ENCODE measurements around the gene EPC2.

EPC2 gene

GRCh38 chr2:148704247-148704646, 59.7 kb downstream of the EPC2 start:
- no peak overlapping the region for H2BK5ac ChIP-seq (ENCODE audit: low read length)
- H2AK5ac ChIP-seq (ENCODE audit: low read length): no peak overlapping the region
- no peaks in the 10 kb centered on the region for H3K4me1 ChIP-seq (ENCODE audit: control insufficient read depth, low read depth, low read length)
- no peak overlapping the region for H3K4me2 ChIP-seq (ENCODE audit: low read length)
- no peak overlapping the region for H3K4ac ChIP-seq (ENCODE audit: low read depth, low read length)
- H3K4me3 ChIP-seq (ENCODE audit: low read length): no peak overlapping the region
- H3K79me1 ChIP-seq (ENCODE audit: low read length): peaks cover 5% of the 10 kb centered on the region
- H3K56ac ChIP-seq (ENCODE audit: low read length): no peak overlapping the region
- H3K27me3 ChIP-seq (ENCODE audit: insufficient read depth, low read length, poor library complexity): no peaks in the 10 kb centered on the region
- H3K9ac ChIP-seq (ENCODE audit: low read length): no peak overlapping the region
- peaks cover 11% of the 10 kb centered on the region for H3K79me2 ChIP-seq (ENCODE audit: control insufficient read depth, insufficient read depth, low read length)
- no peak overlapping the region for H2BK120ac ChIP-seq (ENCODE audit: low read depth, low read length)
- DNase-seq: no peak
- no peak overlapping the region for H3K18ac ChIP-seq (ENCODE audit: low read length)
- H4K8ac ChIP-seq (ENCODE audit: low read depth, low read length): no peak overlapping the region
- H3K27ac ChIP-seq (ENCODE audit: low read depth, low read length): no peak overlapping the region
- H4K5ac ChIP-seq (ENCODE audit: low read length): no peak overlapping the region
- H2BK15ac ChIP-seq (replicated peaks; ENCODE audit: low read depth): no peak overlapping the region
- H3K36me3 ChIP-seq (ENCODE audit: control insufficient read depth, insufficient read depth, low read length): no peaks in the 10 kb centered on the region
- no peak overlapping the region for H3K23ac ChIP-seq (ENCODE audit: low read length)

- Histone ChIP-seq H3K23ac (ENCODE audit: low read length) (no peak overlapping the region), H3K36me3 (ENCODE audit: control insufficient read depth, insufficient read depth, low read length) (no peaks in the 10 kb centered on the region), H2BK15ac (replicated peaks; ENCODE audit: low read depth) (no peak overlapping the region), H3K79me1 (ENCODE audit: low read length) (peaks cover 10% of the 10 kb centered on the region), H2BK5ac (ENCODE audit: low read length) (no peak overlapping the region), H3K56ac (ENCODE audit: low read length) (no peak overlapping the region), H2BK120ac (ENCODE audit: low read depth, low read length) (no peak overlapping the region), H3K9ac (ENCODE audit: low read length) (no peak overlapping the region), H3K4ac (ENCODE audit: low read depth, low read length) (no peak overlapping the region), H4K5ac (ENCODE audit: low read length) (no peak overlapping the region), H3K4me1 (ENCODE audit: control insufficient read depth, low read depth, low read length) (peaks cover 2% of the 10 kb centered on the region), H3K27ac (ENCODE audit: low read depth, low read length) (no peak overlapping the region), H2AK5ac (ENCODE audit: low read length) (no peak overlapping the region), H3K27me3 (ENCODE audit: insufficient read depth, low read length, poor library complexity) (no peaks in the 10 kb centered on the region), H3K18ac (ENCODE audit: low read length) (no peak overlapping the region), H3K79me2 (ENCODE audit: control insufficient read depth, insufficient read depth, low read length) (peaks cover 50% of the 10 kb centered on the region), H3K4me3 (ENCODE audit: low read length) (no peak overlapping the region), H4K8ac (ENCODE audit: low read depth, low read length) (no peak overlapping the region), H3K4me2 (ENCODE audit: low read length) (no peak overlapping the region)
- WGBS (ENCODE audit: extremely low coverage, insufficient coverage, low lambda C conversion rate): no CpG with 5 or more reads among the region's 2 CpGs
- DNase-seq: no peak
These were observed 71.9 kb downstream of the EPC2 start for GRCh38 chr2:148716378-148716920.

GRCh38 chr2:148718039-148718438, 73.5 kb downstream of the EPC2 start:
- Histone ChIP-seq H3K4me3 (ENCODE audit: low read length) (no peak overlapping the region), H3K56ac (ENCODE audit: low read length) (no peak overlapping the region), H3K36me3 (ENCODE audit: control insufficient read depth, insufficient read depth, low read length) (no peaks in the 10 kb centered on the region), H2AK5ac (ENCODE audit: low read length) (no peak overlapping the region), H4K5ac (ENCODE audit: low read length) (no peak overlapping the region), H3K79me1 (ENCODE audit: low read length) (peaks cover 13% of the 10 kb centered on the region), H2BK15ac (replicated peaks; ENCODE audit: low read depth) (no peak overlapping the region), H3K9ac (ENCODE audit: low read length) (no peak overlapping the region), H3K4ac (ENCODE audit: low read depth, low read length) (no peak overlapping the region), H2BK120ac (ENCODE audit: low read depth, low read length) (no peak overlapping the region), H2BK5ac (ENCODE audit: low read length) (no peak overlapping the region), H3K27me3 (ENCODE audit: insufficient read depth, low read length, poor library complexity) (no peaks in the 10 kb centered on the region), H3K79me2 (ENCODE audit: control insufficient read depth, insufficient read depth, low read length) (peaks cover 56% of the 10 kb centered on the region), H3K4me1 (ENCODE audit: control insufficient read depth, low read depth, low read length) (peaks cover 2% of the 10 kb centered on the region), H3K4me2 (ENCODE audit: low read length) (no peak overlapping the region), H4K8ac (ENCODE audit: low read depth, low read length) (no peak overlapping the region), H3K27ac (ENCODE audit: low read depth, low read length) (no peak overlapping the region), H3K23ac (ENCODE audit: low read length) (no peak overlapping the region), H3K18ac (ENCODE audit: low read length) (no peak overlapping the region)
- DNase-seq: no peak
- WGBS (ENCODE audit: extremely low coverage, insufficient coverage, low lambda C conversion rate): no CpG with 5 or more reads among the region's 3 CpGs

GRCh38 chr2:148719195-148719749, 74.7 kb downstream of the EPC2 start:
- Histone ChIP-seq H3K27ac (ENCODE audit: low read depth, low read length) (no peak overlapping the region), H3K79me2 (ENCODE audit: control insufficient read depth, insufficient read depth, low read length) (peaks cover 57% of the 10 kb centered on the region), H2BK5ac (ENCODE audit: low read length) (no peak overlapping the region), H3K36me3 (ENCODE audit: control insufficient read depth, insufficient read depth, low read length) (no peaks in the 10 kb centered on the region), H3K4ac (ENCODE audit: low read depth, low read length) (no peak overlapping the region), H2BK15ac (replicated peaks; ENCODE audit: low read depth) (no peak overlapping the region), H3K4me3 (ENCODE audit: low read length) (no peak overlapping the region), H3K9ac (ENCODE audit: low read length) (no peak overlapping the region), H4K5ac (ENCODE audit: low read length) (no peak overlapping the region), H3K79me1 (ENCODE audit: low read length) (peaks cover 14% of the 10 kb centered on the region), H2BK120ac (ENCODE audit: low read depth, low read length) (no peak overlapping the region), H2AK5ac (ENCODE audit: low read length) (no peak overlapping the region), H3K18ac (ENCODE audit: low read length) (no peak overlapping the region), H3K56ac (ENCODE audit: low read length) (no peak overlapping the region), H3K27me3 (ENCODE audit: insufficient read depth, low read length, poor library complexity) (no peaks in the 10 kb centered on the region), H3K23ac (ENCODE audit: low read length) (no peak overlapping the region), H4K8ac (ENCODE audit: low read depth, low read length) (no peak overlapping the region), H3K4me1 (ENCODE audit: control insufficient read depth, low read depth, low read length) (peaks cover 2% of the 10 kb centered on the region), H3K4me2 (ENCODE audit: low read length) (no peak overlapping the region)
- WGBS (ENCODE audit: extremely low coverage, insufficient coverage, low lambda C conversion rate): no CpG with 5 or more reads among the region's 6 CpGs
- no peak for DNase-seq

GRCh38 chr2:148719941-148720436, 75.4 kb downstream of the EPC2 start:
- no peak overlapping the region for H3K18ac ChIP-seq (ENCODE audit: low read length)
- peaks cover 14% of the 10 kb centered on the region for H3K79me1 ChIP-seq (ENCODE audit: low read length)
- H2BK5ac ChIP-seq (ENCODE audit: low read length): no peak overlapping the region
- H3K4me3 ChIP-seq (ENCODE audit: low read length): no peak overlapping the region
- peak; percentile 72 for DNase-seq
- H3K4ac ChIP-seq (ENCODE audit: low read depth, low read length): no peak overlapping the region
- no CpG with 5 or more reads among the region's 2 CpGs for WGBS (ENCODE audit: extremely low coverage, insufficient coverage, low lambda C conversion rate)
- H3K23ac ChIP-seq (ENCODE audit: low read length): no peak overlapping the region
- H3K27me3 ChIP-seq (ENCODE audit: insufficient read depth, low read length, poor library complexity): no peaks in the 10 kb centered on the region
- H3K27ac ChIP-seq (ENCODE audit: low read depth, low read length): no peak overlapping the region
- H2AK5ac ChIP-seq (ENCODE audit: low read length): no peak overlapping the region
- H3K56ac ChIP-seq (ENCODE audit: low read length): no peak overlapping the region
- no peak overlapping the region for H3K4me2 ChIP-seq (ENCODE audit: low read length)
- H3K4me1 ChIP-seq (ENCODE audit: control insufficient read depth, low read depth, low read length): peaks cover 2% of the 10 kb centered on the region
- H2BK15ac ChIP-seq (replicated peaks; ENCODE audit: low read depth): no peak overlapping the region
- peaks cover 59% of the 10 kb centered on the region for H3K79me2 ChIP-seq (ENCODE audit: control insufficient read depth, insufficient read depth, low read length)
- no peaks in the 10 kb centered on the region for H3K36me3 ChIP-seq (ENCODE audit: control insufficient read depth, insufficient read depth, low read length)
- no peak overlapping the region for H2BK120ac ChIP-seq (ENCODE audit: low read depth, low read length)
- H4K5ac ChIP-seq (ENCODE audit: low read length): no peak overlapping the region
- no peak overlapping the region for H3K9ac ChIP-seq (ENCODE audit: low read length)
- no peak overlapping the region for H4K8ac ChIP-seq (ENCODE audit: low read depth, low read length)

GRCh38 chr2:148720501-148721001, 76.0 kb downstream of the EPC2 start:
- H3K4me1 ChIP-seq (ENCODE audit: control insufficient read depth, low read depth, low read length): peaks cover 2% of the 10 kb centered on the region
- no peak overlapping the region for H3K56ac ChIP-seq (ENCODE audit: low read length)
- H2AK5ac ChIP-seq (ENCODE audit: low read length): no peak overlapping the region
- no peak overlapping the region for H2BK120ac ChIP-seq (ENCODE audit: low read depth, low read length)
- H3K18ac ChIP-seq (ENCODE audit: low read length): no peak overlapping the region
- peaks cover 59% of the 10 kb centered on the region for H3K79me2 ChIP-seq (ENCODE audit: control insufficient read depth, insufficient read depth, low read length)
- H3K4ac ChIP-seq (ENCODE audit: low read depth, low read length): no peak overlapping the region
- H3K27me3 ChIP-seq (ENCODE audit: insufficient read depth, low read length, poor library complexity): no peaks in the 10 kb centered on the region
- peaks cover 14% of the 10 kb centered on the region for H3K79me1 ChIP-seq (ENCODE audit: low read length)
- WGBS (ENCODE audit: extremely low coverage, insufficient coverage, low lambda C conversion rate): no CpG with 5 or more reads among the region's 20 CpGs
- H3K36me3 ChIP-seq (ENCODE audit: control insufficient read depth, insufficient read depth, low read length): no peaks in the 10 kb centered on the region
- no peak overlapping the region for H3K27ac ChIP-seq (ENCODE audit: low read depth, low read length)
- no peak for DNase-seq
- no peak overlapping the region for H3K4me2 ChIP-seq (ENCODE audit: low read length)
- no peak overlapping the region for H3K4me3 ChIP-seq (ENCODE audit: low read length)
- no peak overlapping the region for H4K5ac ChIP-seq (ENCODE audit: low read length)
- H2BK5ac ChIP-seq (ENCODE audit: low read length): no peak overlapping the region
- no peak overlapping the region for H3K9ac ChIP-seq (ENCODE audit: low read length)
- H2BK15ac ChIP-seq (replicated peaks; ENCODE audit: low read depth): no peak overlapping the region
- H3K23ac ChIP-seq (ENCODE audit: low read length): no peak overlapping the region
- no peak overlapping the region for H4K8ac ChIP-seq (ENCODE audit: low read depth, low read length)
